HG03025 (cell line): ENCODE results near the gene MRI1.
"Not testable (repeated sequence)": the region's sequence is repeated elsewhere in the genome, so short reads cannot be mapped to it uniquely, and the experiment has no call there.

Source experiments
- ATAC-seq: cut with Tn5 transposase; IDR thresholded peaks from one replicate; pipeline ENCODE4 v1.9.1; 2021; ENCODE audit warnings: mild to moderate bottlenecking, moderate library complexity; ENCODE audit not compliant: unreplicated experiment, low FRiP score

The MRI1 gene

DNA sequence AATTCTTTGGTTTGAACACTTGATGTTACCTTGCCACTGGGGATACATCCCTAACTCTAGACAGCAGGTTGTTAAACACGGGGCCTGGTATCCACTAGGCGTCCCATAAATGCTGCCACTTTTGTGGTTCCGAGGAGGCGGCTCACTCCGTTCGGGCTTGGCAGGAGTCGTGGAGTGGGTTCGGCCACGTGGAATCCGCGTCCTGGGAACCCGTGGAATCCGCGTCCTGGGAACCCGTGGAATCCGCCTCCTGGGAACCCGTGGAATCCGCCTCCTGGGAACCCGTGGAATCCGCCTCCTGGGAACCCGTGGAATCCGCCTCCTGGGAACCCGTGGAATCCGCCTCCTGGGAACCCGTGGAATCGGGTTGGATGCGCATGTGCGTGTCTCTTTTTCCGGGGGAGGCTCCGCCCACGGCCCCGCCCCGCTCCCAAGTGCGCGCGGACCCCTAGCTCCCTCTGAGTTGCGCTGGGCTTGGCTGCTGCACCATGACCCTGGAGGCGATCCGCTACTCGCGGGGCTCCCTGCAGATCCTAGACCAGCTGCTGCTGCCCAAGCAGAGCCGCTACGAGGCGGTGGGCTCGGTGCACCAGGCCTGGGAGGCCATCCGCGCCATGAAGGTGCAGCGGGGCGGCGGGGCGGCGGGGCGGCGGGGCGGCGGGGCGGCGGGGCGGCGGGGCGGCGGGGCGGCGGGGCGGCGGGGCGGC lies at the start of gene MRI1:
TSS of gene MRI1 (plus strand) at position 422 of the 707 bp plus-strand sequence. CDS start at position 489, 67 bp downstream.
- ATAC-seq: no peak

- no peak for ATAC-seq
Observed at GRCh38 chr19:13717194-13717643, 47.1 kb upstream of the MRI1 start.

DNA sequence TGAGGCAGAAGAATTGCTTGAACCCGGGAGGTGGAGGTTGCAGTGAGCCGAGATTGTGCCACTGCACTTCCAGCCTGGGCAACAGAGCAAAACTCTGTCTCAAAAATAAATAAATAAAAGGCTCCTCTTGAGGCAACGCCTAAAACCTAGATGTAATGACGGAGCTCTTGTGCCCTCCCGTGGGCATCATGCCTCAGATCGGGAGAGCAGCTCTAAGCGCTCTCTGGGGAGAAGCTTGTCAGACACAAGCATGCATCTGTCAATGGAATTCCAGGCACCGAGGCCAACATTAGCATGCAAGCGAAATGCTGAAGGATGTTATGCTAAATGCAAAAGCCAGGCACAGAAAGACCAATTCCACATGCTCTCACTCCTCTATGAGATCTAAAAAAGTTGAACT lies 45.6 kb upstream of the MRI1 start:
- no peak for ATAC-seq

DNA sequence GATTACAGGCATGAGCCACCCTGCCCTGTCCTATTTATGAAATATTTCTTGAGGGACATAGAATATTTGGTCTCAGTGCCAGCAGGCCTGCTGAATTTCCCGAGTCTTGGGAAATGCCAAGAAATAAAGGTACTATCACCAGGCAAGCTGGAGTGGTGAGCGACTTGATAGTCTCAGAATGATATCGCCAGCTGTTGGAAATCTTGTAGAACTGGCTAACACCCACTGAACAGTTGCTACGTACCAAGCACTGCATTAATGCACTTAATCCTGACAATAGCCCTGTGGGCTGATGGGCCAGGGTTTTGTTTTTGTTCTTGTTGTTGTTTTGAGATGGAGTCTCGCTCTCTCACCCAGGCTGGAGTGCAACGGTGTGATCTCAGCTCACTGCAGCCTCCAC lies 42.2 kb upstream of the MRI1 start:
- ATAC-seq: no peak

DNA sequence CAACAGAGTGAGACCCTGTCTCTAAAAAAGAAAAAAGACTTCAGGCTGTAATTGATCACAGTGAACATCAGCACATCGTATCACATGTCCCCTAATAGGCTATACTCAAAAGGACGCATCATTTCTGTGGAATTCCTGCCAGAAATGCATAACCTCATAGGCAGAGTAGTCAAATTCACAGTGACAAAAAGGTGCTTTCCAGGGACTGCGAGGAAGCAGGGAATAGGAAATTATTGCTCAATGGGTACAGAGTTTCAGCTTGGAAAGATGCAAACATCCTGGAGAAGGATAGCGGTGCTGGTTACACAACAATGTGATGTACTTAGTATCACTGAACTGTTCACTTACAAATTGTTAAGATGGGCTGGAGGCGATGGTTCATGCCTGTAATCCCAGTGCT lies 41.1 kb upstream of the MRI1 start:
- ATAC-seq: no peak

DNA sequence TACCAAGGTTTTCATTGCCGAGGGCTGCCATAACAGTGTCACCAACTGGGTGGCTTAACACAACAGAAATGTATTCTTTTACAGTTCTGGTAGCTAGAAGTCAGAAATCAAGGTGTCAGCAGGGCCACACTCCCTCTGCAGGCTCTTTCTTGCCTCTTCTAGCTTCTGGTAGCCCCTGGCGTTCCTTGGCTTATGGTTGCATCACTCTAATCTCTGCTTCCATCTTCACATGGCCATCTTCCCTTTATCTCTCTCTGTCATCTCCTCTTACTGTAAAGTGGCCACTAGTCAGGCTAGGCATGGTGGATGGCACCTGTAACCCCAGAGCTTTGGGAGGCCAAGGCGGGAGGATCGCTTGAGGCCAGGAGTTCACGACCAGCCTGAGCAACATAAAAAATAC lies 38.0 kb upstream of the MRI1 start:
- no peak for ATAC-seq

GRCh38 chr19:13727798-13728197 lies 36.5 kb upstream of the MRI1 start:
- ATAC-seq: no peak

DNA sequence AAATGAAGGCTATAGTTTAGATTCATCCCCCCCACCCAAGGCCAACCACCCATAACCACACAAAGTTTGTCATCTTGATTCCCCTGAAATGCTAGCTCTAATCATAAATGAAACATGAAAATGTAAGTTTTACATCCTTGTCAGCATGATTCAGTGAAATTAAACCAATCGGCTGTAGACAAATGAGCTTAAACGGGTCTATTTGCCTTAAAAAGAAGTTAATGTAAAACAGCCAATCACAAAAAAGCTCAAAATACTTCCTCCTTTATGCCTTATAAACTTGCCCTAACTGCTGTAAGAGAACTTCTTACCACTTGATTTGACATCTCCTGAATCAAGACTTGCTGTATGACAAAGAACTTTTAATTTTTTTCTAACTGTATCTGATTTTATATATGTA lies 34.5 kb upstream of the MRI1 start:
- no peak for ATAC-seq

- ATAC-seq: peak; percentile 94
Observed at GRCh38 chr19:13731147-13731964, 33.0 kb upstream of the MRI1 start.

- ATAC-seq: no peak
Observed at GRCh38 chr19:13732337-13732736, 32.0 kb upstream of the MRI1 start.

GRCh38 chr19:13734751-13735150 lies 29.6 kb upstream of the MRI1 start:
- no peak for ATAC-seq

DNA sequence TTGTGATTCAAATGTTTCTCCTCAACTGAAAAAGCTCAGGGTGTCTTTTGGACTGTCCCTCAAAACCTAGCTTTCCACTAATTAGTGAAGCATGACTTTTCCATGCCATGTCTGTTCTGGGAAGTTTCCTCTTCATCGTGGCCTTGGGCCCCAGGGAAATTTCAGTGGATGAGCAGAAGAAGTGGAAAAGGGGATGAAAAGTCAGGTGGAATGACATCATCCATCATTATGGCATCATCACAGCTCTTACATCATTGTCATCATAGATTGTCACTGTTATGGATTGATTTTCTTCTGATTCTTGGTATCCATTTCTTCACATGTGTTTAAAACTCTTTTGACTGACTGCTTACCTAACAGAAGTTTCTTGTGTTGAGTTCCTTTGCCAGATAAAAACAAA lies 26.2 kb upstream of the MRI1 start:
- ATAC-seq: no peak

GRCh38 chr19:13741893-13742292 lies 22.4 kb upstream of the MRI1 start:
- ATAC-seq: no peak

DNA sequence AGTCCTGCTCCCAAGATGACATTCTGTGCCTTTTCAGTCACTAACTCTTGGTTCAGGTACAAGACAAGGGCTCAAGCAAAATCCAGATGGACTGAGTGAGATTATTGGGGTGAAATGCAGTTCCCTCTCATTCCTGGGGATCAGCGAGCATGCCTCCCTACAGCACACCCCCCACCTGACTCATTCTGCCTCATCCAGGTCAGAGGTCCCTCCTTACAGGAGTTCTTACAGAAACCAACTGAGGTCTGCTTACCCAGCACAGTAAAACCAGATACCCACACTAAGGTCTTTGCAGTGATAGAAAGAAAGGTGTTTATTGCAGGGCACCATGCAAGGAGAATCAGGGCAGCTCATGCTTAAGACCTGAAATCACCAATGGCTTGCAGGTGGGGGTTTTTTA lies 21.6 kb upstream of the MRI1 start:
- ATAC-seq: no peak

DNA sequence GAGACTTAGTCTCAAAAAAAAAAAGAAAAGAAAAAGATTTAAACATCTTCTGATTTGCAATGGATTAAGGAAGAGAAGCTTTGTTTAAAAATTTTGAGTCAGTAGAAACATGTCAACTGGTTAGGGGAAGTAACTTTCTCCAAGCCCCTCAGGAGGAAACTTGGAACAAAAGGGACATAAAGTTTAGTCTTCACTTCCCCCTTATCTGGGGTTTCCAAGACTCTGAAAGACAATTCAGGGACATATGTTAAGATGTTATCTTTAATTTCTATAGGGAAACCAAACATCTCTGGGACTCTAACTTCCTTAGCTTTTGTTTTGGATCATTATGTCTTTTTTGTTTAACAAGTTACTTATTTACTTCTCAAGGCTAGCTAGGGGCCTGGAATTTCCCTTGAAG lies 20.1 kb upstream of the MRI1 start:
- ATAC-seq: no peak

DNA sequence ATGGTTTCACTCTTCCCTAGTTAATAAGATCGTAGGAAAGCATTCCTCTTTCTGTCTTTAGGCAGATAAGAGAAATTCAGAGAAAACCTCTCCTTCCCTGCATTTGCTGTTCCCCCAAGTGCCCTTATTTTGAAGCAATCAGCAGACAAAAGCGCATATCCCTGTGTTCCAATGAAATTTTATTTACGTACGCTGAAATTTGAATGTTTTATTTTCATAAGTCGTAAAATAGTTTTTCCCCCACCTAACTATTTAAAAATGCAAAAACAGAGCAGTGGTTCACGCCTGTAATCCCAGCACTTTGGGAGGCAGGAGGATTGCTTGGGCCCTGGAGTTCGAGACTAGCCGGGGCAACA lies 17.2 kb upstream of the MRI1 start:
- no peak for ATAC-seq

DNA sequence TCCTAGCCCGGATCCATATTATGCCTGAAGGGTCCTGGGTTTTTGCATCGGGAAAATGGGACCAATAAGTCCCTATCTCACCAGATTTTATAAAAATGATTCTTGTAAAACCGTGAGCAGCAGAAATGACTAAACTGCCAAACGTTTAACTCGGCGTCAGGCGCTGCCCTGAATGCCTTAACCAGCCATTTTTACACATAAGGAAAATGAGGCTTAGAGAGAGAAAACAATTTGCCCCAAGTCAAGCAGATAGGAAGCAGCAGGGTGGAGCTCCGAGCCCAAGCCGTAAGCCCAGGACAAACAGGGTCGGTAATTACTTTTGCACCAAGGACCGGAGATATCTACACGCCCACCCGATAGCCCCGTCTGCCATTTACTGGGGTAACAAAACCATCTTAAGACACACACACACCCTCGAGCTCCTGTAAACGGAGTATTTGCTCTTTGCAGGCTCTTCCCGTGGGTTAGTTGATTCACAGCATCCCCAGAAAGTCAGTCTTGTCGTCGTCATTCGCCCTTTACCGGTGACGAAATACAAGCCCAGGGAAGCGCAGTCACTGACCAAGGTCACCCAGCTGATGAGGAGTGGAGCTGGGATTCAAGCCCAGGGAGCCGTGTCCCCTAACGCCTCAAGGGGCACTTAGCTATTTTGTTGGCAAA lies 16.0 kb upstream of the MRI1 start:
- no peak for ATAC-seq

DNA sequence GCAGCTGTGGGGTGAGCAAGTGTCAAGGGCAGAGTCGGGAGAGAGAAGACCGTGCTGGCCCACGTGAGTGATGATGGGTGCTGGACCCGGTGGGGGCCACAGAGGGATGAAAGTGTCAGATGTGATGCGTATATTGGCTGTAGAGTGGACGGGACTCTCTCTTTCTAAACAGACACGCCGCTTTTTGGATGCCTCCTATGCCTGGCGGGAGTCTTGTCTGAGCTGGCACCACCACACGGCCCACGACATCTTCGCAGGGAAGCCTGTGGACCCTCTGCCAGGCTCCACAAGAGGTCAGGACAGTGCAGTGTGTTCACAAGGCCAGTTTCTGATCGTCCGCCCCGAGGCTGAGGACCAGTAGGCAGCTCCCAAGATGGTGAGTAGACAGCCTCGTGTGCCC lies 12.9 kb upstream of the MRI1 start:
- ATAC-seq: no peak

GRCh38 chr19:13753622-13754021 lies 10.7 kb upstream of the MRI1 start:
- not testable (repeated sequence) for ATAC-seq

- no peak for ATAC-seq
Observed at GRCh38 chr19:13756210-13756609, 8.1 kb upstream of the MRI1 start.
